IMR-90 (cell line): ENCODE results near the gene DCST2. TPM values are rescaled to one million over a fixed set of nuclear protein-coding genes. Genes with fewer than 3 reads are reported as not detected.
A peak's percentile ranks its signal among the peaks of the same experiment; 100 is the strongest.

Experiments used
- ATAC-seq: fragments of 200-7000 bp; cut with Tn5 transposase; 2 replicates; pipeline ENCODE4 v1.9.1; 2020; ENCODE audit warnings: low read depth, mild to moderate bottlenecking, moderate library complexity
- BruUV-seq: library from RNA; stranded (reverse); fragments of 400-500 nt; replicated peaks from 2 replicates; lab custom pipeline; 2021; lab: Mats Ljungman, UMichigan
- CTCF ChIA-PET: fragments of 300-600 bp; formaldehyde crosslinking; extraction: SDS; loops from one replicate; lab custom pipeline; 2021; ENCODE audit warnings: antibody characterized with exemption; lab: Yijun Ruan, JAX
- POLR2A ChIA-PET: fragments of 300-600 bp; sonication (Branson Sonifier 250); formaldehyde crosslinking; loops from one replicate; lab custom pipeline; 2022; ENCODE audit warnings: antibody characterized with exemption; ENCODE audit not compliant: unreplicated experiment; lab: Charles Lee
- DNase-seq: peaks from one replicate; pipeline ENCODE4 v3.0.0; 2013
- H2AFZ ChIP-seq: replicated peaks from 2 replicates; pipeline ENCODE3; 2013; ENCODE audit warnings: low read length, mild to moderate bottlenecking; ENCODE audit not compliant: poor library complexity
- H2AK5ac ChIP-seq: 2 replicates; pipeline ENCODE4 v1.6.1; 2013; ENCODE audit warnings: low read depth, low read length, inconsistent platforms
- H2AK9ac ChIP-seq: replicated peaks from 2 replicates; pipeline ENCODE3; 2013; ENCODE audit warnings: mild to moderate bottlenecking, low read depth, low read length, moderate library complexity; ENCODE audit not compliant: poor library complexity
- H2BK120ac ChIP-seq: 2 replicates; pipeline ENCODE4 v1.6.1; 2013; ENCODE audit warnings: low read depth, low read length, inconsistent platforms
- H2BK15ac ChIP-seq: 3 replicates; pipeline ENCODE4 v1.6.1; 2013; ENCODE audit warnings: low read depth, low read length, inconsistent platforms
- H2BK20ac ChIP-seq: 2 replicates; pipeline ENCODE4 v1.6.1; 2013; ENCODE audit warnings: low read depth, mild to moderate bottlenecking, inconsistent platforms, low read length, moderate library complexity
- H2BK5ac ChIP-seq: 2 replicates; pipeline ENCODE4 v1.6.1; 2013; ENCODE audit warnings: mild to moderate bottlenecking, low read depth, low read length, inconsistent platforms; ENCODE audit not compliant: poor library complexity, severe bottlenecking
- H3K14ac ChIP-seq: replicated peaks from 2 replicates; pipeline ENCODE4 v1.6.1; 2013; ENCODE audit warnings: low read depth, low read length, inconsistent platforms
- H3K18ac ChIP-seq: 2 replicates; pipeline ENCODE4 v1.6.1; 2013; ENCODE audit warnings: low read depth, low read length, control low read depth
- H3K23ac ChIP-seq: 2 replicates; pipeline ENCODE4 v1.6.1; 2013; ENCODE audit warnings: low read depth, low read length, inconsistent platforms
- H3K27ac ChIP-seq: 2 replicates; pipeline ENCODE4 v1.5.1; 2013; ENCODE audit warnings: mild to moderate bottlenecking, control low read depth, low read length; ENCODE audit not compliant: insufficient read depth
- H3K27me3 ChIP-seq: 2 replicates; pipeline ENCODE4 v1.6.1; 2013; ENCODE audit warnings: low read length; ENCODE audit not compliant: control insufficient read depth, insufficient read depth
- H3K36me3 ChIP-seq: 2 replicates; pipeline ENCODE4 v1.6.1; 2013; ENCODE audit warnings: low read length, mixed read lengths; ENCODE audit not compliant: control insufficient read depth, insufficient read depth
- H3K4ac ChIP-seq: 2 replicates; pipeline ENCODE4 v1.6.1; 2013; ENCODE audit warnings: low read depth, low read length, inconsistent platforms
- H3K4me1 ChIP-seq: 2 replicates; pipeline ENCODE4 v1.6.1; 2013; ENCODE audit warnings: low read length, mixed read lengths; ENCODE audit not compliant: control insufficient read depth, insufficient read depth
- H3K4me2 ChIP-seq: 2 replicates; pipeline ENCODE4 v1.6.1; 2013; ENCODE audit warnings: low read depth, mild to moderate bottlenecking, control low read depth, low read length, moderate library complexity
- H3K4me3 ChIP-seq: 2 replicates; pipeline ENCODE4 v1.5.1; 2013; ENCODE audit warnings: low read depth, mild to moderate bottlenecking, control low read depth, low read length, moderate library complexity; ENCODE audit not compliant: insufficient read depth
- H3K56ac ChIP-seq: 2 replicates; pipeline ENCODE4 v1.6.1; 2013; ENCODE audit warnings: low read length, inconsistent platforms; ENCODE audit not compliant: insufficient read depth; ENCODE audit errors: extremely low read depth
- H3K79me1 ChIP-seq, 2 experiments: 2 replicates each; pipeline ENCODE4 v1.6.1; 2013; ENCODE audit warnings: low read length in 2 of 2, inconsistent platforms in 1 of 2, low read depth in 1 of 2
- H3K9ac ChIP-seq: 2 replicates; pipeline ENCODE4 v1.6.1; 2013; ENCODE audit warnings: low read depth, low read length, control low read depth
- H3K9me1 ChIP-seq: 2 replicates; pipeline ENCODE4 v1.6.1; 2013; ENCODE audit warnings: low read length, inconsistent platforms; ENCODE audit not compliant: insufficient read depth
- H3K9me3 ChIP-seq: 2 replicates; pipeline ENCODE4 v1.6.1; 2013; ENCODE audit warnings: low read length; ENCODE audit not compliant: control insufficient read depth, insufficient read depth
- H4K20me1 ChIP-seq: 2 replicates; pipeline ENCODE4 v1.6.1; 2013; ENCODE audit warnings: low read length, inconsistent platforms; ENCODE audit not compliant: insufficient read depth
- H4K5ac ChIP-seq: 2 replicates; pipeline ENCODE4 v1.6.1; 2013; ENCODE audit warnings: mild to moderate bottlenecking, low read depth, low read length, control low read depth
- H4K8ac ChIP-seq, 2 experiments: 2 replicates each; pipeline ENCODE4 v1.6.1; 2013; ENCODE audit warnings: low read depth in 2 of 2, low read length in 2 of 2, control low read depth in 1 of 2, inconsistent platforms in 1 of 2
- H4K91ac ChIP-seq: 2 replicates; pipeline ENCODE4 v1.6.1; 2013; ENCODE audit warnings: low read depth, low read length, inconsistent platforms; ENCODE audit not compliant: insufficient read depth
- BHLHE40 ChIP-seq: fragments of 150-350 bp; IDR thresholded peaks from 2 replicates; pipeline ENCODE4 v1.6.1; 2016; ENCODE audit warnings: mild to moderate bottlenecking, low read depth, low read length
- CEBPB ChIP-seq: IDR thresholded peaks from 2 replicates; pipeline ENCODE4 v1.6.1; 2012; ENCODE audit warnings: low read depth, low read length, improper control_type of control experiment
- CHD1 ChIP-seq: IDR thresholded peaks from 2 replicates; pipeline ENCODE4 v1.6.1; 2012; ENCODE audit warnings: low read depth, low read length, improper control_type of control experiment
- FOS ChIP-seq: fragments of 150-350 bp; IDR thresholded peaks from 2 replicates; pipeline ENCODE4 v1.6.1; 2016; ENCODE audit warnings: low read depth, low read length
- MAFK ChIP-seq: IDR thresholded peaks from 2 replicates; pipeline ENCODE4 v1.6.1; 2012; ENCODE audit warnings: low read depth, low read length, improper control_type of control experiment
- MAZ ChIP-seq: IDR thresholded peaks from 2 replicates; pipeline ENCODE4 v1.6.1; 2012; ENCODE audit warnings: low read depth, mild to moderate bottlenecking, low read length, improper control_type of control experiment, moderate library complexity, borderline replicate concordance
- MXI1 ChIP-seq: IDR thresholded peaks from 2 replicates; pipeline ENCODE4 v1.6.1; 2012; ENCODE audit warnings: low read depth, mild to moderate bottlenecking, low read length, moderate library complexity, borderline replicate concordance
- NFE2L2 ChIP-seq: fragments of 150-350 bp; IDR thresholded peaks from 2 replicates; pipeline ENCODE4 v1.6.1; 2016; ENCODE audit warnings: low read depth, mild to moderate bottlenecking, low read length
- POLR2A ChIP-seq: IDR thresholded peaks from 2 replicates; pipeline ENCODE4 v1.6.1; 2012; ENCODE audit warnings: mild to moderate bottlenecking, low read depth, low read length
- RAD21 ChIP-seq: IDR thresholded peaks from 2 replicates; pipeline ENCODE4 v1.6.1; 2012; ENCODE audit warnings: low read length, improper control_type of control experiment
- RCOR1 ChIP-seq: IDR thresholded peaks from 2 replicates; pipeline ENCODE4 v1.6.1; 2012; ENCODE audit warnings: mild to moderate bottlenecking, low read length, improper control_type of control experiment; ENCODE audit not compliant: insufficient replicate concordance
- RFX5 ChIP-seq: IDR thresholded peaks from 2 replicates; pipeline ENCODE4 v1.8.0; 2012; ENCODE audit warnings: low read depth, mild to moderate bottlenecking, low read length, moderate library complexity
- SMC3 ChIP-seq: fragments of 150-350 bp; IDR thresholded peaks from 2 replicates; pipeline ENCODE4 v1.6.1; 2016; ENCODE audit warnings: low read depth, mild to moderate bottlenecking, antibody characterized with exemption, low read length, moderate library complexity
- WGBS, 2 experiments: methylation state at CpG; one replicate each; pipeline versions ENCODE4 v1.1.5 to v1.1.7; 2013; ENCODE audit warnings: missing lambda C conversion rate in 2 of 2; ENCODE audit not compliant: insufficient read length in 1 of 2; ENCODE audit errors: extremely low coverage in 2 of 2; 5-methylcytosine and 5-hydroxymethylcytosine counted together
- dilution Hi-C: fragments of 300-500 bp; cut with HindIII; formaldehyde crosslinking; loops from one replicate; pipeline ENCODE4 v1.14.3; 2018; ENCODE audit warnings: low sequenced_read_pairs; ENCODE audit not compliant: unreplicated experiment
- in situ Hi-C: fragments of 300-500 bp; cut with MboI; formaldehyde crosslinking; loops from 3 replicates; pipeline ENCODE4 v1.14.3; 2019; ENCODE audit warnings: low sequenced_read_pairs, inconsistent platforms, mixed read lengths
- intact Hi-C: fragments of 100-400 bp; cut with micrococcal nuclease; formaldehyde crosslinking; loops from 2 replicates; pipeline ENCODE4 v1.10.0; 2022
- polyA plus RNA-seq, 3 experiments: library from polyadenylated mRNA; depleted of rRNA; stranded (reverse); fragments of >200 nt; gene quantifications; 2 replicates each; pipeline ENCODE4 v1.2.3, GENCODE V29; 2012; ENCODE audit warnings: low replicate concordance in 1 of 3
- total RNA-seq: library from RNA; depleted of rRNA; stranded (reverse); fragments of >200 nt; gene quantifications from 2 replicates; pipeline ENCODE4 v1.2.3, GENCODE V29; 2012
- TF ChIP-seq, protein P1 (sequence below): conservative IDR thresholded peaks from 2 replicates; pipeline ENCODE4 v1.5.1; 2012; ENCODE audit warnings: mild to moderate bottlenecking, low read depth, low read length, improper control_type of control experiment
- TF ChIP-seq, protein P2 (sequence below): fragments of 150-350 bp; IDR thresholded peaks from 2 replicates; pipeline ENCODE4 v1.6.1; 2017; ENCODE audit warnings: mild to moderate bottlenecking, antibody characterized with exemption, low read length, low read depth
- TF ChIP-seq, protein P3 (sequence below): fragments of 150-350 bp; IDR thresholded peaks from 2 replicates; pipeline ENCODE4 v1.6.1; 2016; ENCODE audit warnings: low read depth, mild to moderate bottlenecking, low read length, moderate library complexity, borderline replicate concordance

Gene DCST2
- total and polyA plus RNA-seq, 2 of the 4 experiments (the other 2 are of a cell fraction) = 0.14 TPM; not detected in 1

DNA sequence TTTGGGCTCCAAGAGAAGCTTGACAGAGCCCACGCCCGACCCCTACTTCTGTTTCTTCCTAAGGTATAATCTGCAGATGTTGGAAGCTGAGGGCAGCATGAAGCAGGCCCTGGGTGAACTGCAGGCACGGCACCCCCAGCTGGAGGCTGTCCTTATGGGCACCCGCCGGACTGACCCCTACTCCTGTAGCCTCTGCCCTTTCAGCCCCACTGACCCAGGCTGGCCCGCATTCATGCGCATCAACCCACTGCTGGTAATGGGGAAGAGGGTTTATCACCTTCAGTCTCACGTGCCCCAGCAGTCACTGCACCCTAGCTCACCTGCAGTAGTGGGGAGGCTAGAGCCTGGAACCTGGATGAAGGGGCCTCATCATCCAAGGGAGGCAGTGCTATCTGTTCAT is 43.3 kb downstream of the DCST2 start:
- Histone ChIP-seq H3K23ac (no peak overlapping the region), H3K9ac (no peak overlapping the region), H3K9me1 (peaks cover 10% of the 10 kb centered on the region), H4K20me1 (peaks cover 12% of the 10 kb centered on the region; the same call in 1 of the 2 replicates), H3K4ac (no peak overlapping the region), H3K4me2 (no peak overlapping the region), H3K18ac (no peak overlapping the region), H3K36me3 (peaks cover 28% of the 10 kb centered on the region), H2BK15ac (no peak overlapping the region), H3K56ac (no peak overlapping the region), H4K8ac (no peak overlapping the region), H2AK9ac (peak overlapping the region; percentile 28), H3K9me3 (no peaks in the 10 kb centered on the region), H3K4me3 (no peak overlapping the region), H3K27me3 (no peaks in the 10 kb centered on the region), H2BK120ac (no peak overlapping the region), H2BK20ac (no peak overlapping the region), H2BK5ac (no peak overlapping the region), H3K14ac (no peak overlapping the region), H3K4me1 (peaks cover 4% of the 10 kb centered on the region; the same call in 1 of the 2 replicates), H2AK5ac (no peak overlapping the region), H4K91ac (no peak overlapping the region), H2AFZ (peak overlapping the region; percentile 58), H4K5ac (no peak overlapping the region), H3K79me1 (peaks cover 18 to 46% of the 10 kb centered on the region in 2 experiments), H3K27ac (no peak overlapping the region)
- intact Hi-C loops (no loop called here), in situ Hi-C loops (no loop called here), dilution Hi-C loops (no loop called here)
- TF ChIP-seq RFX5 (no peak), MXI1 (no peak), CHD1 (no peak), NFE2L2 (no peak), SMC3 (no peak), POLR2A (no peak), CEBPB (no peak), RAD21 (no peak), BHLHE40 (no peak), FOS (no peak), RCOR1 (no peak), MAFK (no peak), MAZ (no peak)
- TF ChIP-seq, protein P1, sequence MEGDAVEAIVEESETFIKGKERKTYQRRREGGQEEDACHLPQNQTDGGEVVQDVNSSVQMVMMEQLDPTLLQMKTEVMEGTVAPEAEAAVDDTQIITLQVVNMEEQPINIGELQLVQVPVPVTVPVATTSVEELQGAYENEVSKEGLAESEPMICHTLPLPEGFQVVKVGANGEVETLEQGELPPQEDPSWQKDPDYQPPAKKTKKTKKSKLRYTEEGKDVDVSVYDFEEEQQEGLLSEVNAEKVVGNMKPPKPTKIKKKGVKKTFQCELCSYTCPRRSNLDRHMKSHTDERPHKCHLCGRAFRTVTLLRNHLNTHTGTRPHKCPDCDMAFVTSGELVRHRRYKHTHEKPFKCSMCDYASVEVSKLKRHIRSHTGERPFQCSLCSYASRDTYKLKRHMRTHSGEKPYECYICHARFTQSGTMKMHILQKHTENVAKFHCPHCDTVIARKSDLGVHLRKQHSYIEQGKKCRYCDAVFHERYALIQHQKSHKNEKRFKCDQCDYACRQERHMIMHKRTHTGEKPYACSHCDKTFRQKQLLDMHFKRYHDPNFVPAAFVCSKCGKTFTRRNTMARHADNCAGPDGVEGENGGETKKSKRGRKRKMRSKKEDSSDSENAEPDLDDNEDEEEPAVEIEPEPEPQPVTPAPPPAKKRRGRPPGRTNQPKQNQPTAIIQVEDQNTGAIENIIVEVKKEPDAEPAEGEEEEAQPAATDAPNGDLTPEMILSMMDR = no peak
- TF ChIP-seq, protein P2, sequence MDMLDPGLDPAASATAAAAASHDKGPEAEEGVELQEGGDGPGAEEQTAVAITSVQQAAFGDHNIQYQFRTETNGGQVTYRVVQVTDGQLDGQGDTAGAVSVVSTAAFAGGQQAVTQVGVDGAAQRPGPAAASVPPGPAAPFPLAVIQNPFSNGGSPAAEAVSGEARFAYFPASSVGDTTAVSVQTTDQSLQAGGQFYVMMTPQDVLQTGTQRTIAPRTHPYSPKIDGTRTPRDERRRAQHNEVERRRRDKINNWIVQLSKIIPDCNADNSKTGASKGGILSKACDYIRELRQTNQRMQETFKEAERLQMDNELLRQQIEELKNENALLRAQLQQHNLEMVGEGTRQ = no peak
- TF ChIP-seq, protein P3, sequence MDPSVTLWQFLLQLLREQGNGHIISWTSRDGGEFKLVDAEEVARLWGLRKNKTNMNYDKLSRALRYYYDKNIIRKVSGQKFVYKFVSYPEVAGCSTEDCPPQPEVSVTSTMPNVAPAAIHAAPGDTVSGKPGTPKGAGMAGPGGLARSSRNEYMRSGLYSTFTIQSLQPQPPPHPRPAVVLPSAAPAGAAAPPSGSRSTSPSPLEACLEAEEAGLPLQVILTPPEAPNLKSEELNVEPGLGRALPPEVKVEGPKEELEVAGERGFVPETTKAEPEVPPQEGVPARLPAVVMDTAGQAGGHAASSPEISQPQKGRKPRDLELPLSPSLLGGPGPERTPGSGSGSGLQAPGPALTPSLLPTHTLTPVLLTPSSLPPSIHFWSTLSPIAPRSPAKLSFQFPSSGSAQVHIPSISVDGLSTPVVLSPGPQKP = no peak
- WGBS, 2 experiments = no CpG with 5 or more reads among the region's 8 CpGs
- ChIA-PET CTCF (no interaction called here), POLR2A (no interaction called here)
- DNase-seq (no peak), ATAC-seq (no peak)
- no TSS peak for BruUV-seq
